ENCODE measurements around the gene SETDB1. TPM values are rescaled to one million over a fixed set of nuclear protein-coding genes. Genes with fewer than 3 reads are reported as not detected.

The SETDB1 gene
- total and polyA plus RNA-seq, 2 of the 13 experiments (the other 11 are each of a cell fraction or from before 2014, with no cell fraction given): 33.1 to 34.6 TPM

DNA sequence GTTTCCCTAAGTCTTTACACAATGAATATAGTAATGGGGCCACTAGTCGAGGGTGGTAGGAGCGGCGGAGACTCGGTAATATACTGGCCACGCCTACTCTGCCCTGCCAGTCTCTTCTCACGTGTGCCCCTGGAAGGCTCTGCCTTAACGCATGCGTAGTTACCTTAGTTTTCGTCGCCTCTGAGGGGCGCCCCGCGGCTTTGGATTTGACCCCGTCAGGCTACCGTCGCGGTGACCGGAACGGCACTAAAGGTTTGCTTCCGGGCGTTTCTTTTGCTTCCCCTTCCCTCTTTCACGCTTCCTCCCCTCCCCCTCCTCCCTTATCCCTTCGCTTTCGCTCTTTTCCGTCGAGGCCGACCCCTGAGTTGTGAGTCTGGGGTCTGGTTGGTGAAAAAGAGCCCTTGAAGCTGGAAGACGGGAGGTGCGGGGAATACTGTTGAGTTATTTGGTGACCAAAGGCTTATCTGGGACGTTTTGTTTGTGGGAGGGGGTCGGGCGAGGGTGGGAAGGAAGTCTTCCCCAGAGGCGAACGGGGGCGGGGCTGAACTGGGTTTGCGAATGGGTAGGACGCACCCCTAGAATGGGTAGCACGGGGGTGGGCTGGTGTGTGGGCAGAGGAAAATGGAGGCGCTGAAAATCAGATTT is at the start of gene SETDB1 (continued):
- TF ChIP-seq SNAPC2 (CRISPR knock-in tag; IDR thresholded peaks at IDR 0.05): 0 out of 2 replicates have a peak, but pooled peaks have one; percentile 43
- peak; percentile 66; the same call in 1 of the 2 replicates for TF ChIP-seq SMAD3 (CRISPR knock-in tag; IDR thresholded peaks at IDR 0.05)
- TF ChIP-seq ZNF44 (CRISPR knock-in tag; IDR thresholded peaks at IDR 0.05): no peak
- no peak for TF ChIP-seq AGO1 (IDR thresholded peaks at IDR 0.05; ENCODE audit: low read depth, low read length, poor library complexity, severe bottlenecking)
- TF ChIP-seq EP300 (IDR thresholded peaks at IDR 0.05; ENCODE audit: low read depth in 2 of 2, low read length in 2 of 2): peak in 1 of 2 experiments; percentile 44; a peak in 1 of 4 replicates
- peak; percentile 46; the same call in 1 of the 2 replicates for TF ChIP-seq EP300 (CRISPR knock-in tag; IDR thresholded peaks at IDR 0.05; ENCODE audit: borderline replicate concordance)
- no peak for TF ChIP-seq FOXK2 (IDR thresholded peaks at IDR 0.05)
- no peak for TF ChIP-seq PRMT3 (CRISPR knock-in tag; IDR thresholded peaks at IDR 0.05; ENCODE audit: borderline replicate concordance, low read depth)
- no peak for TF ChIP-seq GPN1 (CRISPR knock-in tag; IDR thresholded peaks at IDR 0.05; ENCODE audit: borderline replicate concordance)
- no peak for TF ChIP-seq TOPORS (CRISPR knock-in tag; IDR thresholded peaks at IDR 0.05)
- no peak for TF ChIP-seq ZNF382 (CRISPR knock-in tag; IDR thresholded peaks at IDR 0.05; ENCODE audit: borderline replicate concordance)
- TF ChIP-seq GFI1 (CRISPR knock-in tag; IDR thresholded peaks at IDR 0.05; ENCODE audit: borderline replicate concordance): peak; percentile 37; the same call in 1 of the 2 replicates
- peak; percentile 56 for TF ChIP-seq YY1 (IDR thresholded peaks at IDR 0.05; ENCODE audit: insufficient read depth, insufficient replicate concordance, low read depth, low read length)
- TF ChIP-seq, protein P1, sequence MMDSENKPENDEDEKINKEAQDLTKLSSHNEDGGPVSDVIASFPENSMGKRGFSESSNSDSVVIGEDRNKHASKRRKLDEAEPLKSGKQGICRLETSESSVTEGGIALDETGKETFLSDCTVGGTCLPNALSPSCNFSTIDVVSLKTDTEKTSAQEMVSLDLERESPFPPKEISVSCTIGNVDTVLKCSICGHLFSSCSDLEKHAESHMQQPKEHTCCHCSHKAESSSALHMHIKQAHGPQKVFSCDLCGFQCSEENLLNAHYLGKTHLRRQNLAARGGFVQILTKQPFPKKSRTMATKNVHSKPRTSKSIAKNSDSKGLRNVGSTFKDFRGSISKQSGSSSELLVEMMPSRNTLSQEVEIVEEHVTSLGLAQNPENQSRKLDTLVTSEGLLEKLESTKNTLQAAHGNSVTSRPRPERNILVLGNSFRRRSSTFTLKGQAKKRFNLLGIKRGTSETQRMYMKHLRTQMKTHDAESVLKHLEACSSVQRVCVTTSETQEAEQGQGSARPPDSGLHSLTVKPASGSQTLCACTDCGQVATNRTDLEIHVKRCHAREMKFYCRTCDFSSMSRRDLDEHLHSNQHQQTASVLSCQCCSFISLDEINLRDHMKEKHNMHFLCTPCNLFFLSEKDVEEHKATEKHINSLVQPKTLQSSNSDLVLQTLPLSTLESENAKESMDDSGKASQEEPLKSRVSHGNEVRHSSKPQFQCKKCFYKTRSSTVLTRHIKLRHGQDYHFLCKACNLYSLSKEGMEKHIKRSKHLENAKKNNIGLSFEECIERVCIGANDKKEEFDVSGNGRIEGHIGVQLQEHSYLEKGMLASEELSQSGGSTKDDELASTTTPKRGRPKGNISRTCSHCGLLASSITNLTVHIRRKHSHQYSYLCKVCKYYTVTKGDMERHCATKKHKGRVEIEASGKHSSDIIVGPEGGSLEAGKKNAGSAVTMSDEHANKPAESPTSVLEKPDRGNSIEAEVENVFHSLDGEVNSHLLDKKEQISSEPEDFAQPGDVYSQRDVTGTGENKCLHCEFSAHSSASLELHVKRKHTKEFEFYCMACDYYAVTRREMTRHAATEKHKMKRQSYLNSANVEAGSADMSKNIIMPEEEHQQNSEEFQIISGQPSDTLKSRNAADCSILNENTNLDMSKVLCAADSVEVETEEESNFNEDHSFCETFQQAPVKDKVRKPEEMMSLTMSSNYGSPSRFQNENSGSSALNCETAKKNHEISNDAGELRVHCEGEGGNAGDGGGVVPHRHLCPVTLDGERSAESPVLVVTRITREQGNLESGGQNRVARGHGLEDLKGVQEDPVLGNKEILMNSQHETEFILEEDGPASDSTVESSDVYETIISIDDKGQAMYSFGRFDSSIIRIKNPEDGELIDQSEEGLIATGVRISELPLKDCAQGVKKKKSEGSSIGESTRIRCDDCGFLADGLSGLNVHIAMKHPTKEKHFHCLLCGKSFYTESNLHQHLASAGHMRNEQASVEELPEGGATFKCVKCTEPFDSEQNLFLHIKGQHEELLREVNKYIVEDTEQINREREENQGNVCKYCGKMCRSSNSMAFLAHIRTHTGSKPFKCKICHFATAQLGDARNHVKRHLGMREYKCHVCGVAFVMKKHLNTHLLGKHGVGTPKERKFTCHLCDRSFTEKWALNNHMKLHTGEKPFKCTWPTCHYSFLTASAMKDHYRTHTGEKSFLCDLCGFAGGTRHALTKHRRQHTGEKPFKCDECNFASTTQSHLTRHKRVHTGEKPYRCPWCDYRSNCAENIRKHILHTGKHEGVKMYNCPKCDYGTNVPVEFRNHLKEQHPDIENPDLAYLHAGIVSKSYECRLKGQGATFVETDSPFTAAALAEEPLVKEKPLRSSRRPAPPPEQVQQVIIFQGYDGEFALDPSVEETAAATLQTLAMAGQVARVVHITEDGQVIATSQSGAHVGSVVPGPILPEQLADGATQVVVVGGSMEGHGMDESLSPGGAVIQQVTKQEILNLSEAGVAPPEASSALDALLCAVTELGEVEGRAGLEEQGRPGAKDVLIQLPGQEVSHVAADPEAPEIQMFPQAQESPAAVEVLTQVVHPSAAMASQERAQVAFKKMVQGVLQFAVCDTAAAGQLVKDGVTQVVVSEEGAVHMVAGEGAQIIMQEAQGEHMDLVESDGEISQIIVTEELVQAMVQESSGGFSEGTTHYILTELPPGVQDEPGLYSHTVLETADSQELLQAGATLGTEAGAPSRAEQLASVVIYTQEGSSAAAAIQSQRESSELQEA (CRISPR knock-in tag; IDR thresholded peaks at IDR 0.05; ENCODE audit: not compliant biosample characterization): no peak
- TF ChIP-seq KLF16 (CRISPR knock-in tag; IDR thresholded peaks at IDR 0.05): peak in 1 of 2 experiments; percentile 74; a peak in 2 of 4 replicates
- TF ChIP-seq MED8 (CRISPR knock-in tag; IDR thresholded peaks at IDR 0.05; ENCODE audit: insufficient replicate concordance): peak; percentile 35
